Kasumi-1 (cell line): Measurements from ENCODE around the gene CBR3.
A peak's percentile ranks its signal among the peaks of the same experiment; 100 is the strongest.
"Not testable (repeated sequence)": the region's sequence is repeated elsewhere in the genome, so short reads cannot be mapped to it uniquely, and the experiment has no call there.

ENCODE experiments used
- DNase-seq, 2 experiments: peaks; one replicate each; lab custom pipeline; 2025; lab: John Stamatoyannopoulos, UW

CBR3 gene

GRCh38 chr21:36134803-36135390, at the start of gene CBR3:
TSS of gene CBR3 (plus strand) at chr21:36135079. CDS start at chr21:36135193, 114 bp downstream.
- DNase-seq: no peak

- no peak for DNase-seq
Measured at GRCh38 chr21:36087362-36088138, 47.3 kb upstream of the CBR3 start.

GRCh38 chr21:36089946-36090345, 44.9 kb upstream of the CBR3 start:
- no peak for DNase-seq

- no peak for DNase-seq
Measured at GRCh38 chr21:36092681-36093080, 42.2 kb upstream of the CBR3 start.

GRCh38 chr21:36093512-36093911, 41.4 kb upstream of the CBR3 start:
- no peak for DNase-seq

- DNase-seq: no peak
Measured at GRCh38 chr21:36096398-36097290, 38.2 kb upstream of the CBR3 start.

DNA sequence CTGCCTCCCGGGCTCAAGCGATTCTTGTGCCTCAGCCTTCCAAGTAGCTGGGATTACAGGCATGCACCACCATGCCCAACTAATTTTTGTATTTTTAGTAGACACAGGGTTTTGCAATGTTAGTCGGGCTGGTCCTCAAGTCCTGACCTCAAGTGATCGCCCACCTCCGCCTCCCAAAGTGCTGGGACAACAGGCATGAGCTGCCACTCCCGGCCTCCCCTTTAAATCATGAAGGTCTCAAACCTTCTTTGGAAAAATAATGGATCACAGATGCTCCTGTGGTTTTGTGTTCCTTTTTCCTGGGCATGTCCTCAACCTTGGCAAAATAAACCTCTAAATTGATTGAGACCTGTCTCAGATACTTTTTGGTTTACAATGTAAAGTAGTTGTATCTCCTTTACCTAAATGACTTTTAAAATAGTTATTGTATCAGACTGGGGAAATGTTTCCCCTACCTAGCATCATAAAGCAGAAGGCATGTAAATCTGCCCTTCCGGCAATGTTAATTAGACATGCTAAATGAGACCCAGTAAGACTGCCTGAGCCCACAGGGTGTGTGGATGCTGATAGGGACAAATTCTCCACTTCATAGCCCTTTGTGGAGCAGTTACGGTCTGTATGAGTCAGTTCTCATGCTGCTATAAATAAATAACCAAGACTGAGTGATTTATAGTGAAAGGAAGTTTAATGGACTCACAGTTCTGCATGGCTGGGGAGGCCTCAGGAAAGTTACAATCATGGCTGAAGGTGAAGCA, 37.3 kb upstream of the CBR3 start:
- no peak for DNase-seq

DNA sequence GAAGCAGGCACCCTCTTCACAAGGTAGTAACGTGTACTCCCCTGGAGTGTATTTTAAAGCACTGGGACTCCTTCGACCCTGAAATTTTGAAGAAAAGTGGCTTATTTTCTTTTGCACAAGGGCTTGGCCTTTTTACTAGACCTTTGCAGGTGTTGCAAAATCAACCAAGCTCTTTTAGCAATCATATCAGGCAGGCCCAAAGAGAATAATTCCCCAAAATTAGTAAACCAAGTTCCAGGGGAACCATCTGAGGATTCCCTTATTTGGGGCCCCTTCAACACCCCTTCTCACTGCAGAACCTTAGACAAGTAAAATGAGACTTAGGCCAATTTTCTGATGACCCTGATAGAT, 36.7 kb upstream of the CBR3 start:
- DNase-seq: no peak

- DNase-seq: no peak
Measured at GRCh38 chr21:36099000-36099399, 35.9 kb upstream of the CBR3 start.

GRCh38 chr21:36099695-36100211, 35.1 kb upstream of the CBR3 start:
- DNase-seq: not testable (repeated sequence)

GRCh38 chr21:36100971-36101641, 33.8 kb upstream of the CBR3 start:
- DNase-seq: no peak

DNA sequence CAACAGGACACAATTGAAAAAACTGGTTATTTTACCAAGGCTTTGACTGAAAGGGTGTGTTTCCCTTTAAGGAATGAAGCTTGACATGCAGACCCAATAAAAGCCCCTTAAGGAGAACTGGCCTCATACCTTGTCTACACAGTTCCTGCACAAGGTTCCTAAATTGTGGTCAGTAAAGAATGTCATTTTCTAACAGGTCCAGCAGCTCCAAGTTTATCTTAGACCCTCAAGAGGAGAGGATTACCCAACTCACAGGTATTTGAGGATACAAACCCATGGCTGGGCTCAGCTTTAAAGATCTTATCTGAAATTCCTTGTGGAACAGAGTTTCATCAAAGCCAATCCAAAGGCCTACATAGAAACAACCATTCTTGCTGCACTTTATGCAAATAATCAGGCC, 31.4 kb upstream of the CBR3 start:
- DNase-seq: no peak

GRCh38 chr21:36104317-36105300, 30.3 kb upstream of the CBR3 start:
- DNase-seq: no peak

DNA sequence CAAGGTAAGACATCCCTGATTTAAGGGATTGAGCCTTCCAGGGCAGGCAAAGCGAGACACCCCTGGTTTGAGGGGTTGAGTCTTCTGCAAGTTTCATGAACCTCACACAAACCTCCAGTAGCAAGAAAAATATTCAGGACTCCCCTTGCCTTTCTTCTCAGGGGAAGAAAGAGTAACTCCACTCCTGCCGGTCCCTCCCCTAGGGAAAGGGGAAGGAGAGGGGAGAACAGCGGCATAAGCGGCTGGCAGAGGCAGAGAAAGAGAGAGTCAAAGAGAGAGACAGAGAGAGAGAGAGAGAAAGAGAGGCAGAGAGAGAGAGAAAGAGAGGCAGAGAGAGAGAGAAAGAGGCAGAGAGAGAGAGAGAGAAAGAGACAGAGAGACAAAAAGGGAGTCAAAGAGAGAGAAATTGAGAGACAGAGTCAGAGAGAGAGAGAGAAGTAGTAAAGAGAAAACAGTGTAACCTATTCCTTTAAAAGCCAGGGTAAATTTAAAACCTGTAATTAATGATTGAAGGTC, 29.5 kb upstream of the CBR3 start:
- DNase-seq: no peak

DNA sequence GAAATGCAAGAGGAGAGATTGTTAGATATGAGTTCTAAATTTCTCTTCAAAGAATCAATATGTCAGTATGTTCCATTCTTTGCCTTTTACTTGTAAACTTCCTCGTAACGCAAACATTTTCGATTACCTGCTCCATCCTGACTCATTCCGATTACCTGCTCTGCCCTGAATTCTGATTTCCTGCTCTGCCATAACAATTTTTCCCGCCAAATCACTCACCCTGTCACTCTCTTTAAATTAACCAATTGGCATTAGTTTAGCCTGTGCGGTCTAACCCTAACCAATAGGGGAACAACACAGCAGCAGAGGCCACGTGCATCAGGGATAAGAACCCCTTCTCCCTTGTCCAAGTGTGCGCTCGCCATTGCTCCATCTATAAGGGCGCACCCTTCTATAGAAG, 25.0 kb upstream of the CBR3 start:
- no peak for DNase-seq

GRCh38 chr21:36111238-36111637, 23.6 kb upstream of the CBR3 start:
- DNase-seq: no peak

- peak in 1 of 2 experiments; percentile 32 for DNase-seq
Measured at GRCh38 chr21:36113647-36114428, 21.0 kb upstream of the CBR3 start.

- DNase-seq: no peak
Measured at GRCh38 chr21:36115138-36115730, 19.6 kb upstream of the CBR3 start.
